DOHH2 (cell line): ENCODE measurements around the gene CFAP100.

Source experiments
- H3F3A ChIP-seq: fragments of 200-600 bp; sonication (generic), shearing (Covaris generic); 2 replicates; pipeline ENCODE4 v1.6.0; 2016; ENCODE audit warnings: antibody characterized with exemption, mild to moderate bottlenecking; ENCODE audit not compliant: control insufficient read depth, insufficient read depth
- H3K27ac ChIP-seq: fragments of 200-600 bp; sonication (generic); 2 replicates; pipeline ENCODE4 v1.5.1; 2014; ENCODE audit warnings: low read depth, mild to moderate bottlenecking, low read length, moderate library complexity
- H3K27me3 ChIP-seq: fragments of 200-600 bp; sonication (generic); 2 replicates; pipeline ENCODE4 v1.6.1; 2014; ENCODE audit warnings: mild to moderate bottlenecking, low read length, mixed read lengths; ENCODE audit not compliant: control insufficient read depth
- H3K36me3 ChIP-seq: fragments of 200-600 bp; sonication (generic); 2 replicates; pipeline ENCODE4 v1.6.1; 2014; ENCODE audit warnings: mild to moderate bottlenecking, low read length, moderate library complexity, mixed read lengths; ENCODE audit not compliant: control insufficient read depth
- H3K4me1 ChIP-seq: fragments of 200-600 bp; sonication (generic); 2 replicates; pipeline ENCODE4 v1.6.1; 2014; ENCODE audit warnings: mild to moderate bottlenecking, low read length, mixed read lengths; ENCODE audit not compliant: control insufficient read depth
- H3K4me2 ChIP-seq: fragments of 200-600 bp; sonication (generic); 2 replicates; pipeline ENCODE4 v1.6.0; 2014; ENCODE audit warnings: mild to moderate bottlenecking, low read length, moderate library complexity
- H3K4me3 ChIP-seq: fragments of 200-600 bp; sonication (generic); 2 replicates; pipeline ENCODE4 v1.5.1; 2014; ENCODE audit warnings: mild to moderate bottlenecking, low read length, mixed read lengths
- H3K79me2 ChIP-seq: fragments of 200-600 bp; sonication (generic); 2 replicates; pipeline ENCODE4 v1.6.1; 2014; ENCODE audit warnings: mild to moderate bottlenecking, low read length, mixed read lengths; ENCODE audit not compliant: control insufficient read depth
- H3K9me2 ChIP-seq: fragments of 200-600 bp; sonication (generic); replicated peaks from 2 replicates; pipeline ENCODE4 v1.6.1; 2014; ENCODE audit warnings: mild to moderate bottlenecking, low read length, mixed read lengths; ENCODE audit not compliant: control insufficient read depth
- H3K9me3 ChIP-seq: fragments of 200-600 bp; sonication (generic); 2 replicates; pipeline ENCODE4 v1.6.1; 2014; ENCODE audit warnings: antibody characterized with exemption, low read length, mixed read lengths; ENCODE audit not compliant: control insufficient read depth, insufficient read depth
- H4K20me1 ChIP-seq: fragments of 200-600 bp; sonication (generic); 2 replicates; pipeline ENCODE4 v1.6.0; 2014; ENCODE audit warnings: low read depth, mild to moderate bottlenecking, antibody characterized with exemption, low read length, moderate library complexity; ENCODE audit not compliant: control insufficient read depth, insufficient read depth
- CTCF ChIP-seq: fragments of 200-600 bp; sonication (generic); IDR thresholded peaks from one replicate; pipeline ENCODE4 v1.5.1; 2014; ENCODE audit warnings: antibody characterized with exemption, mild to moderate bottlenecking, low read depth, low read length; ENCODE audit not compliant: poor library complexity, severe bottlenecking
- EZH2phosphoT487 ChIP-seq: fragments of 200-600 bp; sonication (generic); IDR thresholded peaks from 2 replicates; pipeline ENCODE4 v1.6.1; 2017; ENCODE audit warnings: borderline replicate concordance, mild to moderate bottlenecking, antibody characterized with exemption, low read length, moderate library complexity, mixed read lengths

The CFAP100 gene

DNA sequence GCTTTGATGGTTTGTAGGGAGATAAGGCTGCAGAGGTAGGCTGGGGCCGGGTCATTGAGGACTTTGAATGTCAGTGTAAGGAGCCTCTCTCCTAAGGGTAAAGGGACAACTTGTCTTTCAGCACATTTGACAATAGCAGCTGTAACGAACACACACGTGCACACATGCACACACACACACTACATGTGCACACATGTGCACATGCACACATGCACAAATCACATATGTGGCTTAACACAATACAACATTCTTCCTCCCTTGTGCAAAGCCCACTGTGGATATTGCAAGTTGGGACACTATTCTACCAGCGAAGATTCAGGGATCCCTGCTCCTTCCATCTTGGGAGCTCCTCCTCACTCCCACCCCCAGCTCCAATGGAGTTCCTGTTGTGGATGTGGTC, 1.1 kb upstream of the CFAP100 start:
- Histone ChIP-seq H3K36me3 (no peaks in the 10 kb centered on the region), H4K20me1 (no peaks in the 10 kb centered on the region), H3K27me3 (peaks cover 9% of the 10 kb centered on the region)

GRCh38 chr3:126394977-126395321, 240 bp downstream of the CFAP100 start:
- peaks cover 13% of the 10 kb centered on the region for H3K4me1 ChIP-seq
- H3K4me2 ChIP-seq: no peak overlapping the region
- H3K79me2 ChIP-seq: no peaks in the 10 kb centered on the region
- no peaks in the 10 kb centered on the region for H4K20me1 ChIP-seq
- H3K27me3 ChIP-seq: peaks cover 5% of the 10 kb centered on the region
- no peak for TF ChIP-seq EZH2phosphoT487
- TF ChIP-seq CTCF: no peak
- H3K36me3 ChIP-seq: no peaks in the 10 kb centered on the region
- H3K4me3 ChIP-seq: no peak overlapping the region
- no peaks in the 10 kb centered on the region for H3F3A ChIP-seq
- peaks cover 17% of the 10 kb centered on the region; the same call in 1 of the 2 replicates for H3K9me3 ChIP-seq
- H3K9me2 ChIP-seq: no peaks in the 10 kb centered on the region
- no peak overlapping the region for H3K27ac ChIP-seq

More for the DNA sequence above, 1.1 kb upstream of the CFAP100 start:
- Histone ChIP-seq H3K4me3 (no peak overlapping the region), H3K9me2 (no peaks in the 10 kb centered on the region), H3K9me3 (peaks cover 4% of the 10 kb centered on the region; the same call in 1 of the 2 replicates), H3K27ac (no peak overlapping the region), H3F3A (no peaks in the 10 kb centered on the region), H3K79me2 (no peaks in the 10 kb centered on the region), H3K4me2 (no peak overlapping the region), H3K4me1 (peaks cover 9% of the 10 kb centered on the region)
- TF ChIP-seq CTCF: no peak
- TF ChIP-seq EZH2phosphoT487: no peak

- no peak overlapping the region for H3K4me2 ChIP-seq
- no peak overlapping the region for H3K27ac ChIP-seq
- H3F3A ChIP-seq: no peaks in the 10 kb centered on the region
- peaks cover 17% of the 10 kb centered on the region; the same call in 1 of the 2 replicates for H3K9me3 ChIP-seq
- H3K27me3 ChIP-seq: peaks cover 5% of the 10 kb centered on the region
- no peaks in the 10 kb centered on the region for H4K20me1 ChIP-seq
- no peaks in the 10 kb centered on the region for H3K9me2 ChIP-seq
- H3K4me3 ChIP-seq: no peak overlapping the region
- H3K79me2 ChIP-seq: no peaks in the 10 kb centered on the region
- H3K36me3 ChIP-seq: no peaks in the 10 kb centered on the region
- TF ChIP-seq CTCF: no peak
- TF ChIP-seq EZH2phosphoT487: no peak
- H3K4me1 ChIP-seq: peaks cover 7% of the 10 kb centered on the region
These were observed 1.3 kb downstream of the CFAP100 start for GRCh38 chr3:126395846-126396513.

DNA sequence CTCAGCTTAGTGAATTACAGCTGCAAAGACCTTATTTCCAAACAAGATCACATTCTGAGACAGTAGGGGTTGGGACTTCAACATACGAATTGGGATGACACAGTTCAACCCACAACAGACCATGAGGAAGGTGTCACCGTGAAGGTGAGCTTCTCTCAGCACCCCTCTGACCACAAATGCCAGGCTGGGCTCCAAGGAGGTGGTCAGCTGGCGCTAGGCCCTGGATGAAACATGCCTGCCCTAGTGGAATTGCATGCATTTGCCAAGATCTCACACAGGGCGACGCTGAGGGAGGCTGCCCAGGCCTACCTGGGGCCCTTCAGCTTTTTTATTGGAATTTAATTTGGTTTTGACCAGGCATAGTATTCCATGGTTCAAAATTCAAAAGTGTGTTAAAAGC, 1.8 kb downstream of the CFAP100 start:
- Histone ChIP-seq H3K27ac (no peak overlapping the region), H3F3A (no peaks in the 10 kb centered on the region), H3K4me2 (no peak overlapping the region)

More for the DNA sequence above, 1.8 kb downstream of the CFAP100 start:
- Histone ChIP-seq H3K27me3 (peaks cover 5% of the 10 kb centered on the region), H3K4me3 (no peak overlapping the region), H3K9me2 (no peaks in the 10 kb centered on the region), H3K79me2 (no peaks in the 10 kb centered on the region), H3K36me3 (no peaks in the 10 kb centered on the region), H3K9me3 (peaks cover 17% of the 10 kb centered on the region; the same call in 1 of the 2 replicates), H4K20me1 (no peaks in the 10 kb centered on the region), H3K4me1 (peaks cover 7% of the 10 kb centered on the region)
- no peak for TF ChIP-seq EZH2phosphoT487
